GM10266 (cell line): ENCODE measurements around the gene MGME1.
A peak's percentile ranks its signal among the peaks of the same experiment; 100 is the strongest.

Experiments
- DNase-seq: peaks from one replicate; pipeline ENCODE4 v3.0.0; 2012; ENCODE audit errors: extremely low spot score
- TF ChIP-seq, protein P1 (sequence below): IDR thresholded peaks from 2 replicates; pipeline ENCODE4 v1.5.1; 2012; ENCODE audit warnings: mild to moderate bottlenecking, low read depth; ENCODE audit not compliant: control insufficient read depth, insufficient read depth; ENCODE audit errors: missing control alignments

MGME1 gene, protein sequence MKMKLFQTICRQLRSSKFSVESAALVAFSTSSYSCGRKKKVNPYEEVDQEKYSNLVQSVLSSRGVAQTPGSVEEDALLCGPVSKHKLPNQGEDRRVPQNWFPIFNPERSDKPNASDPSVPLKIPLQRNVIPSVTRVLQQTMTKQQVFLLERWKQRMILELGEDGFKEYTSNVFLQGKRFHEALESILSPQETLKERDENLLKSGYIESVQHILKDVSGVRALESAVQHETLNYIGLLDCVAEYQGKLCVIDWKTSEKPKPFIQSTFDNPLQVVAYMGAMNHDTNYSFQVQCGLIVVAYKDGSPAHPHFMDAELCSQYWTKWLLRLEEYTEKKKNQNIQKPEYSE

DNA sequence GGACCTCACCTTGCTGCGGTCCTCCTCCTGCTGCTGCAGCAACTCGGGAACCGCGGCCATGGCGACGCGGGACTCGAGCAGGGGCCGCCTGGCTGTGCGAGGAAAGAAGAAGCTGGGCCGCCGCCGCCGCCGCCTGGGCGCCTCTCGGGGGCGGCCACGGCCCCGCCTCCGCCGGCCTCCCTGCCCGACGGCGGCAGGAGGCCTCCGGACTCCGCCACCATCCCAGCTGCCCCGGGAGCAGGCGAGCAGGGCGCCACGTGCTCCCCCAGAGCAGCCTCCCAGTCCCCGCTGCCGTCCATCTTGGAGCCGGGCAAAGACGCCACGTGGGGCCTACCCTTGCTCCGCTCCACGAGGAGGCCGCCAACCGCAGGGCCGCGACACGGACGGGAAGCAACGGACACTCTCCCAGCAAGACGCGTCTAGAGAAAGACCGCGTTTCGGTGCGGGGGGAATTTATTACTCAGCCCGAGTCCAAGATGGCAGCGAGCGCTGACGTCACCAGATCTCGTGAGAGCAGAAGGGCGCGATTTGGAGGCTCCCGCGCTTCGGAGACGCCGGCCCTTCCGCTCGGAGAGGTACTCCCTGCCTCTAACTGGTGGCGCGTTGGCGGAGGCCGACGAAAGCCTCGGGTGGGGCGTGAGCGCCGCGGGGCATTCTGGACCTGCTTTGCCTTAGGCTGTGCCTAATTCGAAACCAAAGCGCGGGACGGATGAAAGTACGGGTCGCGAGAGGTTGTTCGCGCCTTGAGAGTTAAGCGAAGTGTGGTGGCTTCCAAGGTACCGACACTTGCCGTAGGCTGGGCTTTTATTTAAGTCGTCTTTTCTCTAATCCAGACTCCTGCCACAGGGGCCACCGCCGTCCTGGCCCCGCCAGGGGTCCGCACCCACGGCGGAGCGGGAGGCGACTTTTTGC is at the start of gene MGME1, which contains the start of gene SNX5:
Gene MGME1 (plus strand): TSS at position 653 of the 912 bp plus-strand sequence. CDS start 842 bp downstream, outside the sequence.
Gene SNX5 (minus strand): TSS at position 429 of the 912 bp plus-strand sequence. CDS start 369 bp downstream, at position 60.
- peak; percentile 96 for DNase-seq
- TF ChIP-seq, protein P1, sequence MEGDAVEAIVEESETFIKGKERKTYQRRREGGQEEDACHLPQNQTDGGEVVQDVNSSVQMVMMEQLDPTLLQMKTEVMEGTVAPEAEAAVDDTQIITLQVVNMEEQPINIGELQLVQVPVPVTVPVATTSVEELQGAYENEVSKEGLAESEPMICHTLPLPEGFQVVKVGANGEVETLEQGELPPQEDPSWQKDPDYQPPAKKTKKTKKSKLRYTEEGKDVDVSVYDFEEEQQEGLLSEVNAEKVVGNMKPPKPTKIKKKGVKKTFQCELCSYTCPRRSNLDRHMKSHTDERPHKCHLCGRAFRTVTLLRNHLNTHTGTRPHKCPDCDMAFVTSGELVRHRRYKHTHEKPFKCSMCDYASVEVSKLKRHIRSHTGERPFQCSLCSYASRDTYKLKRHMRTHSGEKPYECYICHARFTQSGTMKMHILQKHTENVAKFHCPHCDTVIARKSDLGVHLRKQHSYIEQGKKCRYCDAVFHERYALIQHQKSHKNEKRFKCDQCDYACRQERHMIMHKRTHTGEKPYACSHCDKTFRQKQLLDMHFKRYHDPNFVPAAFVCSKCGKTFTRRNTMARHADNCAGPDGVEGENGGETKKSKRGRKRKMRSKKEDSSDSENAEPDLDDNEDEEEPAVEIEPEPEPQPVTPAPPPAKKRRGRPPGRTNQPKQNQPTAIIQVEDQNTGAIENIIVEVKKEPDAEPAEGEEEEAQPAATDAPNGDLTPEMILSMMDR: no peak

DNA sequence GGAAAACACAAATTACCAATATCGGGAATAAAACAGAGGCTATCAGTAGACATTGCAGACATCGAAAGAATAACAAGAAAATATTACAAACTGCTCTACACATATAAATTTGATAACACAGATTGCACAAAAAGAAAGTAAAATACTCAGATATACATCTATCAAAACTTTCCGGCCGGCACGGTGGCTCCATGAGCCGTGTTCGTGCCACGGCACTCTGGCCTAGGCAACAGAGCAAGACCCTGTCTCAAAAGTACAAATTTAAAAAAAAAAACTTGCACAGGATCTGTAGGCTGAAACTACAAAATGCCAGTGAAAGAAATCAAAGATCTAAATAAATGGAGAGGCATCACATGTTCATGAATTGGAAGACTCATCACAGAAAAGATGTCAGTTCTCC is 49.7 kb upstream of the MGME1 start:
- TF ChIP-seq, protein P1: no peak

DNA sequence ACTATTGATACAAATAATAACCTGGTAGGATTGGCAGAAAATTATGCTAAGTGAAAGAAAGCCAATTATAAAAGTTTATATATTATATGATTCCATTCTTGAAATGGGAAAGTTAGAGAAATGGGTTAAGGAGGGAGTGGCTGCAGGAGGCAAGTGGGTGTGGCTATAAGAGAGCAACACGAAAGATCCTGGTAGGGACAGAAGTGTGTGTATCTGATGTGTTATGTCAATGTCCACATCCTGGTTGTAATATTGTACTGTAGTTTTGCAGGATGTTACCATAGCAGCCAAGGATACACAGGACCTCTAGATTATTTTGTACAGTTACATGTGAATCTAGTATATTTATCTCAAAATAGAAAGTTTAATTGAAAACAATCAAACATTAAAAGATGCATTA is 47.0 kb upstream of the MGME1 start:
- no peak for DNase-seq

More for the DNA sequence above, 49.7 kb upstream of the MGME1 start:
- DNase-seq: no peak

DNA sequence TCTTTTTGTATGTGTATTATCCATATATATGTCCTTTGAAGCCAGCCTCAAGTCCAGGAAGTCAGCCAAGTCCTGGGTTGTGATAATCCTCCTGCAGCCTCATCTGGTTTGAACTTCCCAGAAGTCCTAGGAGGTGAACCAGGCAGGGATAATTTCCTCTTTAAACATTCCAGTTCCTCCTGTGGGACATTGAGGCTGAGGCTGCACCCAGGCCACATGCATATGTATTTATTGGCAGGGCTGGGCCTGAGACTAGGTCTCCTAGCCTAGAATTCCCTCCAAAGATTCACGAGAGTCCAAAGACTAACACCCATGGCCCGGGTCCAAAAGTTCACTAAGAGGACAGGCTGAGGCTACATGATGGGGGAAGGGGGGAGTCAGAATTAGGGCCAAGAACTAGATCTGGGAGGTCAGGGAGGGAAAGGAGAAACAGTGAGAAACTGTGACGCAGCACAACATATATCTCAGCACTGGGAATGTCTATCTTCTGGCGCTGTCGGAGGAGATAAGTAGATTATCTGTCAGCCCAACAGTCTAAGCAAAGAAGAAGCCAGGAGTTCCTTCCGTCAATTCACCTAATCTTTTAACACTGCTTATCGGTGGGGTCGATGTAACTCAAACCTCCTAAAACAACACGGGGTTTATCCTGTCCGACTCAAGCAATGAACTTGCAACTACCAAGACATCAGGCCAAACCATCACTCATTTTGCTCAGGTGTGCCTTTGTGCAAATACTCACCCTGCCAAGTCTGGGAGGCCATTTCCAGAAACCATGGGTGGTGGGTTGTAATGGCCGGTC is 43.5 kb upstream of the MGME1 start:
- TF ChIP-seq, protein P1: no peak
- no peak for DNase-seq

More for the DNA sequence above, 47.0 kb upstream of the MGME1 start:
- TF ChIP-seq, protein P1: no peak

DNA sequence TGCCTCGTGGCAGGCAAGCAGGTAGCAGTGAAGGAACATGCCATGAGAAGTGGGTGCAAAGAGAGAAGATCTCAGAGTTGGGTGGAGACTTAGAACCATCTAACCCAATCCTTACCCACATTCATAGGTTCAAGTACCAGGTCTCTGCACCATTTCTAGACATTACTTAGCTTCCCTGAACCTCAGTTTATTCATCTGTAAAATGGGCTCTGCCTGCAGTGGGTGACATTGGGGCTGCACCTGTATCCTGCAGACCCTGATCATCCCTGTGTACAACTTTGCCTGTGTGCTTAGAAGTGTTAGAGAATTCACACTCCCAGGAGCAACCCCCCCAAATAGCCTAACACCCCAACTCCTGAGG is 42.9 kb upstream of the MGME1 start:
- TF ChIP-seq, protein P1: no peak
- no peak for DNase-seq

DNA sequence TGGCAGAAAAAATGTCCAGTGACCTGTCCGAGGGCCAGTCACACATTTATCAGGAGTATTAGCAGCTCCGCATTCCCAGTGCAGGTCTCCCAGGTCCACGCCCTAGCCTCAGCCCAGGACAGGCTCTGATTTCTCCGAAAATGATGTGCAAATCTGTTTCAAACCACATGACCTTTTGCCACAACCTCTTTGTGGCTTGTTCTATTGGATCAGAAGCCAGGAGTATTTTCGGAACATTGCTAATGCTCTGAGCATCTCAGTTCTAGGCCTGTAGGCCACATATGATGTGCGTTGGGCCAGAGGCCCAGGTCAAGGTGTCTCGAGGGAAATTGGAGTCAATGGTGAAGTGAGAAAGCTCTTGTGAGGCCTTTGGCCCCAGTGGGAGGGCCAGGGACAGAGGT is 40.6 kb upstream of the MGME1 start:
- no peak for DNase-seq
- TF ChIP-seq, protein P1: no peak
